GM12878 (cell line): ENCODE results near the gene APOC4. TPM values are rescaled to one million over a fixed set of nuclear protein-coding genes. Genes with fewer than 3 reads are reported as not detected.

Experiments used
- MEF2B ChIP-seq: fragments of 450-650 bp; IDR thresholded peaks from 2 replicates; pipeline ENCODE4 v1.6.1; 2018; ENCODE audit warnings: mild to moderate bottlenecking, moderate library complexity; ENCODE audit not compliant: partially characterized antibody, poor library complexity, severe bottlenecking
- MYB ChIP-seq: fragments of 150-350 bp; IDR thresholded peaks from 2 replicates; pipeline ENCODE4 v1.6.1; 2014; ENCODE audit warnings: mild to moderate bottlenecking, low read depth, low read length, borderline replicate concordance
- NR2F1 ChIP-seq: fragments of 450-650 bp; conservative IDR thresholded peaks from 2 replicates; pipeline ENCODE4 v1.6.1; 2017; ENCODE audit warnings: mild to moderate bottlenecking
- RB1 ChIP-seq: fragments of 450-650 bp; formaldehyde crosslinking; IDR thresholded peaks from 2 replicates; pipeline ENCODE4 v1.6.1; 2017; ENCODE audit warnings: mild to moderate bottlenecking, borderline replicate concordance
- RELA ChIP-seq: fragments of 450-650 bp; IDR thresholded peaks from 2 replicates; pipeline ENCODE4 v1.8.0; 2014; ENCODE audit warnings: borderline replicate concordance; ENCODE audit not compliant: partially characterized antibody
- RFX5 ChIP-seq: IDR thresholded peaks from 2 replicates; pipeline ENCODE4 v1.6.1; 2011; ENCODE audit warnings: low read depth, low read length, improper control_type of control experiment
- SIX5 ChIP-seq: IDR thresholded peaks from 2 replicates; pipeline ENCODE4 v1.6.1; 2011; ENCODE audit warnings: mild to moderate bottlenecking, low read depth, low read length, moderate library complexity; ENCODE audit not compliant: severe bottlenecking
- SKIL ChIP-seq: fragments of 450-650 bp; IDR thresholded peaks from 2 replicates; pipeline ENCODE4 v1.6.1; 2017; ENCODE audit warnings: mild to moderate bottlenecking, low read depth, inconsistent platforms; ENCODE audit not compliant: poor library complexity, severe bottlenecking
- SMAD1 ChIP-seq: fragments of 450-650 bp; IDR thresholded peaks from 2 replicates; pipeline ENCODE4 v1.6.1; 2018; ENCODE audit warnings: mild to moderate bottlenecking, low read depth; ENCODE audit not compliant: partially characterized antibody
- SUPT20H ChIP-seq: IDR thresholded peaks from 2 replicates; pipeline ENCODE4 v1.6.1; 2011; ENCODE audit warnings: low read depth, mild to moderate bottlenecking, low read length, moderate library complexity, borderline replicate concordance; ENCODE audit not compliant: control insufficient read depth
- ZBED1 ChIP-seq: IDR thresholded peaks from 2 replicates; pipeline ENCODE4 v1.6.1; 2016; ENCODE audit warnings: borderline replicate concordance
- ZBTB33 ChIP-seq: fragments of 450-650 bp; IDR thresholded peaks from 2 replicates; pipeline ENCODE4 v1.6.1; 2017; ENCODE audit warnings: mild to moderate bottlenecking
- polyA plus RNA-seq, 11 experiments: library from polyadenylated mRNA; depleted of rRNA in 4 of 11; unstranded in 6 of 11; stranded (reverse) in 5 of 11; fragments of >200 nt; fragmentation: Nextera tagmentation in 4 of 11; fragmentation: Illumina TruSeq in 1 of 11; extraction: Ambion mirVana in 4 of 11; extraction: Trizol in 1 of 11; gene quantifications; 1 replicate in 1 of 11; 2 replicates in 10 of 11; pipeline versions ENCODE4 v1.2.1 to v1.2.3, GENCODE V29; 2011 to 2016; ENCODE audit warnings: inconsistent platforms in 2 of 11, missing spikeins in 2 of 11, low read depth in 1 of 11
- total RNA-seq, 4 experiments: library from RNA; depleted of rRNA in 3 of 4; stranded (reverse); fragments of >200 nt in 3 of 4; fragmentation: Illumina TruSeq in 1 of 4; extraction: Trizol in 1 of 4; gene quantifications; 2 replicates each; pipeline versions ENCODE4 v1.2.1 to v1.2.3, GENCODE V29; 2013 to 2021

APOC4 gene
- total and polyA plus RNA-seq, 10 of the 15 experiments (the other 5 are each of a cell fraction or from before 2014, with no cell fraction given), result not detected

- TF ChIP-seq RELA (peak; percentile 28), SMAD1 (no peak), MYB (no peak), SUPT20H (no peak), ZBED1 (no peak), NR2F1 (0 out of 2 replicates have a peak, but pooled peaks have one; percentile 16), RB1 (no peak), ZBTB33 (no peak), RFX5 (no peak), SKIL (no peak), MEF2B (peak; percentile 59), SIX5 (no peak)
These were observed 48.4 kb downstream of the APOC4 start (continued) for GRCh38 chr19:44990459-44990858.
